HG02798 (cell line): ENCODE data around the gene AHSA1.

Experiments used
- ATAC-seq: cut with Tn5 transposase; IDR thresholded peaks from one replicate; pipeline ENCODE4 v1.9.1; 2021; ENCODE audit warnings: mild to moderate bottlenecking; ENCODE audit not compliant: unreplicated experiment, poor library complexity

Gene AHSA1

GRCh38 chr14:77507762-77508161 lies 49.9 kb downstream of the AHSA1 start:
- ATAC-seq, result no peak

- no peak for ATAC-seq
Measured at GRCh38 chr14:77508249-77508648, 50.4 kb downstream of the AHSA1 start.

- no peak for ATAC-seq
Measured at GRCh38 chr14:77508876-77509275, 51.0 kb downstream of the AHSA1 start.

- ATAC-seq, result no peak
Measured at GRCh38 chr14:77509366-77509765, 51.5 kb downstream of the AHSA1 start.

GRCh38 chr14:77511486-77512162 lies 53.7 kb downstream of the AHSA1 start:
- ATAC-seq, result no peak

- ATAC-seq, result no peak
Measured at GRCh38 chr14:77516126-77516525, 58.2 kb downstream of the AHSA1 start.
